Hypothalamus (tissue), 51 donors: Measurements from ENCODE around the gene ACYP1.

Experiments
- DNase-seq, 51 donors: peaks; one replicate each; lab custom pipeline; 2025; lab: John Stamatoyannopoulos, UW

The ACYP1 gene

GRCh38 chr14:75044322-75044721 is 19.5 kb downstream of the ACYP1 start:
- DNase-seq = no peak

- DNase-seq = no peak
Measured at GRCh38 chr14:75042035-75042434, 21.8 kb downstream of the ACYP1 start.

GRCh38 chr14:75041613-75042012 is 22.2 kb downstream of the ACYP1 start:
- no peak for DNase-seq

GRCh38 chr14:75040959-75041358 is 22.9 kb downstream of the ACYP1 start:
- no peak for DNase-seq

GRCh38 chr14:75040507-75040906 is 23.3 kb downstream of the ACYP1 start:
- no peak for DNase-seq

- no peak for DNase-seq
Measured at GRCh38 chr14:75032939-75033338, 30.9 kb downstream of the ACYP1 start.

GRCh38 chr14:75030147-75030546 is 33.7 kb downstream of the ACYP1 start:
- DNase-seq = no peak

- no peak for DNase-seq
Measured at GRCh38 chr14:75025876-75026275, 37.9 kb downstream of the ACYP1 start.

GRCh38 chr14:75025082-75025481 is 38.7 kb downstream of the ACYP1 start:
- no peak for DNase-seq

- DNase-seq = no peak
Measured at GRCh38 chr14:75023108-75023507, 40.7 kb downstream of the ACYP1 start.

GRCh38 chr14:75022655-75023054 is 41.2 kb downstream of the ACYP1 start:
- DNase-seq = no peak

GRCh38 chr14:75018694-75019093 is 45.1 kb downstream of the ACYP1 start:
- DNase-seq = no peak

- peak in 19 of 51 donors; percentile 2 to 42 (median 19) for DNase-seq
Measured at GRCh38 chr14:75016815-75017214, 47.0 kb downstream of the ACYP1 start.

GRCh38 chr14:75015496-75015895 is 48.3 kb downstream of the ACYP1 start:
- DNase-seq = no peak

GRCh38 chr14:75013290-75013689 is 50.5 kb downstream of the ACYP1 start:
- no peak for DNase-seq

- DNase-seq = peak in 1 of 51 donors; percentile 53
Measured at GRCh38 chr14:75011356-75011994, 52.3 kb downstream of the ACYP1 start.

- DNase-seq = no peak
Measured at GRCh38 chr14:75010472-75011093, 53.2 kb downstream of the ACYP1 start.

GRCh38 chr14:75009176-75009575 is 54.6 kb downstream of the ACYP1 start:
- no peak for DNase-seq

- no peak for DNase-seq
Measured at GRCh38 chr14:75005357-75005756, 58.5 kb downstream of the ACYP1 start.

GRCh38 chr14:75003250-75004027 is 60.4 kb downstream of the ACYP1 start:
- peak in 1 of 51 donors; percentile 50 for DNase-seq
